Measurements from ENCODE around the gene DHRSX. TPM values are rescaled to one million over a fixed set of nuclear protein-coding genes. Genes with fewer than 3 reads are reported as not detected.

The DHRSX gene
- total and polyA plus RNA-seq, 2 donors from 2014 or later: 26.4 to 30.0 TPM

GRCh38 chrX:2401590-2402360, 99.0 kb downstream of the DHRSX start:
- no peak for TF ChIP-seq CTCF (IDR thresholded peaks at IDR 0.05; ENCODE audit: borderline replicate concordance, extremely low read depth, insufficient read depth)
- no peak for FAIRE-seq

GRCh38 chrX:2401201-2401589, 99.6 kb downstream of the DHRSX start:
- H3K9me3 ChIP-seq (ENCODE audit: control insufficient read depth in 2 of 3, insufficient read depth in 1 of 3, low read length in 3 of 3): no peaks in the 10 kb centered on the region
- H3K27ac ChIP-seq (ENCODE audit: low read depth in 2 of 2, low read length in 2 of 2): no peak overlapping the region
- FAIRE-seq (no peak), DNase-seq (no peak)
- no peaks in the 10 kb centered on the region for H3K27me3 ChIP-seq (ENCODE audit: control insufficient read depth, insufficient read depth, low read length)
- no peak overlapping the region for H3K4me3 ChIP-seq (ENCODE audit: low read length in 3 of 3)
- no peak for TF ChIP-seq CTCF (IDR thresholded peaks at IDR 0.05; ENCODE audit: borderline replicate concordance, extremely low read depth, insufficient read depth)
- intact Hi-C loops (cut with DNase I): no loop called here
- peaks cover 0 to 2% (median 0%) of the 10 kb centered on the region in 3 donors for H3K36me3 ChIP-seq (ENCODE audit: control insufficient read depth in 2 of 3, insufficient read depth in 3 of 3, low read length in 3 of 3)
- H3K4me1 ChIP-seq (ENCODE audit: control insufficient read depth in 2 of 3, insufficient read depth in 2 of 3, low read depth in 1 of 3, low read length in 3 of 3): no peaks in the 10 kb centered on the region
- no peak overlapping the region for H3K9ac ChIP-seq (ENCODE audit: low read length in 3 of 3)

More at GRCh38 chrX:2401590-2402360, 99.0 kb downstream of the DHRSX start:
- Histone ChIP-seq H3K27ac (ENCODE audit: low read depth in 2 of 2, low read length in 2 of 2) (no peak overlapping the region), H3K4me1 (ENCODE audit: control insufficient read depth in 2 of 3, insufficient read depth in 2 of 3, low read depth in 1 of 3, low read length in 3 of 3) (no peaks in the 10 kb centered on the region), H3K9ac (ENCODE audit: low read length in 3 of 3) (no peak overlapping the region), H3K27me3 (ENCODE audit: control insufficient read depth, insufficient read depth, low read length) (no peaks in the 10 kb centered on the region), H3K36me3 (ENCODE audit: control insufficient read depth in 2 of 3, insufficient read depth in 3 of 3, low read length in 3 of 3) (peaks cover 0 to 3% (median 1%) of the 10 kb centered on the region in 3 donors), H3K9me3 (ENCODE audit: control insufficient read depth in 2 of 3, insufficient read depth in 1 of 3, low read length in 3 of 3) (peaks cover 0 to under 1% (median under 1%) of the 10 kb centered on the region in 3 donors), H3K4me3 (ENCODE audit: low read length in 3 of 3) (peak overlapping the region in 1 of 3 donors; percentile 14)
- peak in 3 of 5 donors; percentile 28 to 68 (median 50) for DNase-seq
- intact Hi-C loops (cut with DNase I): no loop called here

- H3K9me3 ChIP-seq (ENCODE audit: control insufficient read depth in 2 of 3, insufficient read depth in 1 of 3, low read length in 3 of 3): no peaks in the 10 kb centered on the region
- intact Hi-C loops (cut with DNase I): no loop called here
- no peaks in the 10 kb centered on the region for H3K27me3 ChIP-seq (ENCODE audit: control insufficient read depth, insufficient read depth, low read length)
- no peaks in the 10 kb centered on the region for H3K4me1 ChIP-seq (ENCODE audit: control insufficient read depth in 2 of 3, insufficient read depth in 2 of 3, low read depth in 1 of 3, low read length in 3 of 3)
- no peak overlapping the region for H3K27ac ChIP-seq (ENCODE audit: low read depth in 2 of 2, low read length in 2 of 2)
- DNase-seq (no peak), FAIRE-seq (no peak)
- no peak overlapping the region for H3K4me3 ChIP-seq (ENCODE audit: low read length in 3 of 3)
- TF ChIP-seq CTCF (IDR thresholded peaks at IDR 0.05; ENCODE audit: borderline replicate concordance, extremely low read depth, insufficient read depth): no peak
- no peak overlapping the region for H3K9ac ChIP-seq (ENCODE audit: low read length in 3 of 3)
- H3K36me3 ChIP-seq (ENCODE audit: control insufficient read depth in 2 of 3, insufficient read depth in 3 of 3, low read length in 3 of 3): peaks cover 0 to 2% (median 0%) of the 10 kb centered on the region in 3 donors
Measured at GRCh38 chrX:2398064-2398656, 102.6 kb downstream of the DHRSX start.
